ENCODE measurements around the gene AFF3. TPM values are rescaled to one million over a fixed set of nuclear protein-coding genes. Genes with fewer than 3 reads are reported as not detected.

AFF3 gene
- total and polyA plus RNA-seq, 12 donors, result 1.1 to 7.5 (median 3.9) TPM

GRCh38 chr2:100053087-100053885 lies 89.1 kb downstream of the AFF3 start:
- Histone ChIP-seq H3K36me3 (replicated peaks in 1 of 2) (no peaks in the 10 kb centered on the region), H3K27me3 (no peaks in the 10 kb centered on the region), H3K9me3 (replicated peaks in 1 of 3) (no peaks in the 10 kb centered on the region), H3K4me1 (replicated peaks in 1 of 2) (no peaks in the 10 kb centered on the region), H3K27ac (no peak overlapping the region), H3K4me3 (no peak overlapping the region)
- WGBS, 4 donors, result 87 to 90% (median 89%) methylated on average over 5 of the region's 5 CpGs
- intact Hi-C loops (cut with DNase I), result no loop called here
- no peak for DNase-seq
- TF ChIP-seq POLR2A (IDR thresholded peaks at IDR 0.05) (no peak), CTCF (IDR thresholded peaks at IDR 0.05) (no peak)

- H3K4me3 ChIP-seq, result no peak overlapping the region
- TF ChIP-seq POLR2A (IDR thresholded peaks at IDR 0.05), result no peak
- intact Hi-C loops (cut with DNase I), result no loop called here
- no peaks in the 10 kb centered on the region for H3K9me3 ChIP-seq (replicated peaks in 1 of 3)
- no peaks in the 10 kb centered on the region for H3K36me3 ChIP-seq (replicated peaks in 1 of 2)
- no peak for DNase-seq
- 73 to 98% (median 89%) methylated on average over 4 of the region's 4 CpGs for WGBS, 4 donors
- H3K27ac ChIP-seq, result no peak overlapping the region
- H3K4me1 ChIP-seq (replicated peaks in 1 of 2), result no peaks in the 10 kb centered on the region
- no peaks in the 10 kb centered on the region for H3K27me3 ChIP-seq
Observed at GRCh38 chr2:100052650-100053049, 89.7 kb downstream of the AFF3 start.

GRCh38 chr2:100051253-100051652 lies 91.1 kb downstream of the AFF3 start:
- no peaks in the 10 kb centered on the region for H3K9me3 ChIP-seq (replicated peaks in 1 of 3)
- no peaks in the 10 kb centered on the region for H3K4me1 ChIP-seq (replicated peaks in 1 of 2)
- no peak overlapping the region for H3K4me3 ChIP-seq
- 83 to 98% (median 87%) methylated on average over 5 of the region's 5 CpGs for WGBS, 4 donors
- TF ChIP-seq CTCF (IDR thresholded peaks at IDR 0.05) (no peak), POLR2A (IDR thresholded peaks at IDR 0.05) (no peak)
- no peak overlapping the region for H3K27ac ChIP-seq
- intact Hi-C loops (cut with DNase I), result no loop called here
- no peak for DNase-seq
- no peaks in the 10 kb centered on the region for H3K27me3 ChIP-seq
- H3K36me3 ChIP-seq (replicated peaks in 1 of 2), result no peaks in the 10 kb centered on the region

- WGBS, 4 donors, result 71 to 87% (median 76%) methylated on average over 6 of the region's 6 CpGs
- TF ChIP-seq CTCF (IDR thresholded peaks at IDR 0.05) (no peak), POLR2A (IDR thresholded peaks at IDR 0.05) (no peak)
- intact Hi-C loops (cut with DNase I), result no loop called here
- Histone ChIP-seq H3K4me1 (replicated peaks in 1 of 2) (no peaks in the 10 kb centered on the region), H3K27me3 (no peaks in the 10 kb centered on the region), H3K9me3 (replicated peaks in 1 of 3) (no peaks in the 10 kb centered on the region), H3K4me3 (no peak overlapping the region), H3K36me3 (replicated peaks in 1 of 2) (no peaks in the 10 kb centered on the region), H3K27ac (no peak overlapping the region)
- no peak for DNase-seq
Observed at GRCh38 chr2:100050685-100051084, 91.7 kb downstream of the AFF3 start.
